COLO829 (cell line): Measurements from ENCODE around the gene MECR.

Experiments used
- DNase-seq: peaks from one replicate; pipeline ENCODE4 v3.0.0; 2012; ENCODE audit warnings: low spot score

MECR gene

DNA sequence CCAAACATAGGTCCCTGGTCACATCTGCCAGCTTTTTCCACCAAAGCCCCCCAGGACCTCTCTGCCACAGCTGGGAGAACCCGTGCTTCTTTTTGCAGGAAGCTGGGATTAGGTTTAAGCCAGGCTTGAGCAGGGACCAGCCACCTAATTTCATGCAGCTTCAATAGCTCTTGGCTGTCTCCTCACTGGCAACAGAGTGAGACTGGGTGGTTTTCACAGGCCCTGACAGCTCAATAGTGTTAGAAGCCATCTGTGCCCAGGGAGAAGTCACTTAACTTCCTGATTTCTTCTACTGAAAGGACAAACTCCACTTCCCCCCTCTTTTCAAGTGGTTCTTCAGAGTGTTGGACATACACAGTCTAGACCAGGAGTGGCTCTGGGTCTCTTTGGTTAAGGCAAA is 28.7 kb downstream of the MECR start:
- DNase-seq, result no peak

GRCh38 chr1:29201595-29202051 is 29.1 kb downstream of the MECR start:
- DNase-seq, result no peak

DNA sequence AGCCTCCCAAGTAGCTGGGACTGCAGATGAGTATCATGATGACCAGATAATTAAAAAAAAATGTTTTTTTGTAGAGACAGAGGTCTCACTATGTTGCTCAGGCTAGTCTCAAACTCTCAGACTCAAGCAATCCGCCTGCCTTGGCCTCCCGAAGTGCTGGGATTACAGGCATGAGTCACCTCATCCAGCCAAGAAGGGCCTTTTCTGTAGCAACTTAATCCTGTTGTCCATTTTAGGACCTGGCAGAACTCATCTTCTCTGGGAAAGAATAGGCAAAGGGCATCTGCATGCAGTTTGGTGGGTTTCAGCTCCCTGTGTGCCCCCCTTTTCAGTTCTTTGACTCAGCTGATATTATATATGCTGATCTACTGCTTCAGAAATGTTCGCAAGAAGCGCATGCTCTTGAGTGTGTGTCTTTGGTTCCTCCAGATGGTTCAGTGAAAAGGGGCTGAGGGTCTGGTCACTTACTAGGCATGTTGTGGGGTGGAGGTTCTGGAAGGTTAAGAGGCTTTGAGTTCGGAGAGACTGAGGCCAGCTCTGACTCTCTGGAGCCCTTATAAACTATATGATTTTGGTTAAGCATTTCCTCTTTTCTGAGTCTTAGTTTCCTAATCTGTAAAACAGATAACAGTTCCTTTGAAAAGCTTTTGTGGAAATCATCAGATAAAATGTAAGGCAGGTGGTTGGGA is 29.7 kb downstream of the MECR start:
- DNase-seq, result no peak

DNA sequence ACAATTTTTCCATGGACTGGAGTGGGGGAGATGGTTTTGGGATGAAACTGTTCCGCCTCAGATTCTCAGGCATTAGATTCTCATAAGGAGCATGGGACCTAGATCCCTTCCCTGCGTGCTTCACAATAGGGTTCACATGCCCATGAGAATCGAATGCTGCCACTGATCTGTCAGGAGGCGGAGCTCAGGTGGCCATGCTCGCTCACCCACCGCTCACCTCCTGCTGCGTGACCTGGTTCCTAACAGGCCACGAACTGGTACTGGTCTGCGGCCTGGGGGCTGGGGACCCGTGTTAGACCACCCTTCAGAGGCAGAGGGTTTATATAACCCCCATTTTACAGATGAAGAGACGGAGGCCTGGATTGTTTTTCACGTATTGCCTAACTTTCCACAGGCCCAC is 32.7 kb downstream of the MECR start:
- no peak for DNase-seq

DNA sequence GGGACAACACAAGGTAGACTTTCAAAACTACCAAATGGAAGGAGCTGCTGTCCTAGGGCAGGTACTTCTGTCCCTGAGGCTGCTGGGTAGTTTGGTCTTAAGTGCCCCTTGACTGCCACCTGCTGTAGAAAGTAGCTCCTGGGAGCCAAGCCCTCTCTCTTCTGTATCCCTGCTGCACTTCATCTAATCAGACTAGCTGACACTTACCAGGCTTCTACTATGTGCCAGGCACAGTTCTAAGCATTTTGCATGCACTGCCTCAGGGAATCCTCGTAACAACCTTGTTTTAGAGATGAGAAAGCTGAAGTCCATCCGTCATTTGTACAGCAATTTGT is 33.2 kb downstream of the MECR start:
- no peak for DNase-seq

GRCh38 chr1:29196863-29197589 is 33.7 kb downstream of the MECR start:
- no peak for DNase-seq

- DNase-seq, result no peak
Observed at GRCh38 chr1:29195881-29196291, 34.8 kb downstream of the MECR start.

DNA sequence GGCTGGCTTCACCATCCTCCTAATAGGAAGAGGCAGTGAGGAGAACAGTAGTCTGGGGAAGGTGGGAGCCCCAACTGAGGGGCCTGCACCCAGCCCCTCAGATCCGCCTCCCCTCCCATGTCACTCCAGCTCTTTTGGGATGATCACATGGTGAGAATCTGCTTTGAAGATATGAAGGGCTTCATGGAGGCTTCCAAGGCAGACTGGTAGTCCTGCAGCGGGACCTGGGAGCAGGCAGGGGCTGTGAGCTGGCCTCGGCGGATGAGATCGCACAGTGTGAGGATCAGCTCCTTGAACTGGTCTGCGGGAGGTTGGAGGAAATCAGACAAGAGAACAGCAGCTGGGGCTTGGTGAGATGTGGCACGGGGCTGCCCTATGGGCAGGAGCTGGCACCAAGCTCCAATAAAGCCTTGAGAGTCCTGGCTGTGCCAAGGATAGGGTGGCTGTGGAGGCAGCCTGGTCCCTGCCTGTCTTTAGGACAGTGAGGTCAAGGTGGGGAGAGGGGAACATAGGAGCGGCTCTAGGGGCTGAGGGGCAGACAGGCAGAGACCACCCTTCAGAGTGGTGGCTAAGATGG is 36.8 kb downstream of the MECR start:
- DNase-seq, result no peak

GRCh38 chr1:29190718-29191117 is 40.0 kb downstream of the MECR start:
- no peak for DNase-seq

DNA sequence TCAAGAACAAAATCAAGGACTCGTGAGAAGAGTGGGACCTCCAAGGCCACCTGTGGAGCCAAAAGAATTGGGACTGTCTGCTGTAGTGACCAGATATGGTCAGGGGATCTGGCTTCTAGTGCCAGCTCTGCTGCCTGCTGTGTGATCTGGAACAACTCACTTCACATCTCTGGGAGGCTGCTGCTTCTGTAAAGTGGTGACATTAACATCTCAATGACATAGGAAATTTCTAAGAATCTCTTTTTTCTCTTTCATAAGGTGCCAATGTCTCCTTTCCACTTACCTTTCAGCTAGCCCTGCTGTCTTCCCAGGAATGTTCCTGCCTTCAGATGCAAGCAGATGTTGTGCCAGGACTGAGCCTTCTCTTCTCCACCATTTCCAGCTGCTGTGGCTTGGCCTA is 44.0 kb downstream of the MECR start:
- no peak for DNase-seq

GRCh38 chr1:29186252-29186651 is 44.5 kb downstream of the MECR start:
- DNase-seq, result no peak

DNA sequence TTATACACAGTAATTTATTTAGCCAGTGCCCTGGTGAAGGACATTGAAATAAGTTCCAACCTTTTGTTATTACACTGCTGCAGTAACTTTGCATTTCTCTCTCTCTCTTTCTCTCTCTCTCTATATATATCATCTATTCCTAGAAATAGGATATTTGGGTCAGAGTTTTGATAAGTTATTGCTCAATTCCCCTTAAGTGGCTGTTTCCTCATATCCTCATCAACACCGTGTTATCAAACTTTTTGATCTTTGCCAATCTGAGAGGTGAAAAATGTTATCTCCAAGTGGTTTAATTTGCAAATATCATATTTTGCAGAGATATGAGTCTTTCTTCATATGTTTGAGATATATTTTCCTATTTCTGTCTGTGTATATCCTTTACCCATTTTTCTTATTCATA is 47.4 kb downstream of the MECR start:
- no peak for DNase-seq

GRCh38 chr1:29181413-29182225 is 49.1 kb downstream of the MECR start, which contains the start of gene SRSF4:
Gene SRSF4 (minus strand): TSS chr1:29181900. CDS start chr1:29181752, 148 bp downstream.
- DNase-seq, result peak; percentile 99

DNA sequence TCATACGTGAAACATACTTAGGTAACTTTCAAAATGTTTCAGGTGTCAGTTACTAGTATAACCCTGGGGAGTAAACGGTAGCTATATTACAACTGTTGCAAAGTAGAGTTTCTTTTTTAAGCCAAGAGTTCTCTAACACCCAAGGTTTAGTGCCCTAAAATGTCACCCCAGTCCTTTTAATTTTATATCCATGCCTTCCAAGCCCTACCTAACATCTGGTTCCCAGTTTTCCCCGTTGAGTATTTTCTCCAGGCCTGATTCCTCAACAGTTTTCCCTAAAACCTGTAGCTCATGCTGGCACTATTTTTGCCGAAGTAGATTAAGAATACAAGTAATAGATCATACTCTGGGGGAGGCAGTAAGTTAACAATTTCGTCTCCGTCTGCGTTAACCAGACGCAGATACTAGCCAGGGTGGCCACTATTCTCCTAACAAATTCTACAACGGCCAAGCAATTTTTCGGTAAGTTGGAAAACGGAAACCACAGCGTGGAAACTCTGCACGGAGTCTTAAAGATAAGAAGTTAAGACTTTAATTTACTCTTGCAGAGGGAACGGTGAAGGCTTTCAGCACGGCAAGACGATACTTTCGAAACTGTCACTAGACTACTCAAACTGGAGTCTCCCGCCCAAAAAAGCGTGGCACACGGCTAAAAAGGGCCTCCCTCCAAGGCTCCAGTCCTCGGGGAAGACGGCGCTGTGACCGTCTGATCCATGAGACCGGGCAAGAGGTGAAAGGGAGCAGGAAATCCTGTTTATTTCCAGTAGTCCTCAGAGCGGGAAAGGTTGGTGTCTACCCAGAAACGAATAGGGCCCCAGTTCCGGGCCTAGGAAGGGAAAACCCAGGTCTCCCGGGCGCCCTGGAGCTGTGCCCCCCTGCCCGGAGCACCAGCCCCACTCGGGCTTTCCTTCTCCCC is 50.0 kb downstream of the MECR start:
- no peak for DNase-seq

DNA sequence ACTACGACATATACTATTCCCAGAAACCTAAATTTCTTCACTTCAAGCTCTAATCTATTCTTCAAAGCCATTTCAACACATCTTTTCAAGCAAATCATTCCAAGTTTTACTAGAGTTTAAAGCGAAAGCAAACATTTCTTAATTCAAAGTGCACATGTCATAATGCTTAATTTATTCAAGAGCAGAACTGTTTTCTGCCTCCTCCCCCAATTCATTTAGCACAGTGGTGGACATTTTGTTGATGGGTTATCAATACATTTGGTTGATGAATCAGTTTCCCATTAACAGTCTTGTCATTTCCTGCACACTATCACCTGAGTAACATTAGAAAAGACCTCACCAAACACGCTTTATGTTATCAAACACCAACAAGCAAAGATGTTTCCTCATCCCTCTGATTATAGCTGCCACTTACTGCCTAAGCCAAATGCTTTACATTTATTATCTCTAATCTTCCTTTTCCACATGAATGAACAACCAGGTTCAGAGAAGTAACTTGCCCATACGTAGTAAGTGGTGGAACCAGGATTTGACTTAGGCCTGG is 51.0 kb downstream of the MECR start:
- no peak for DNase-seq

DNA sequence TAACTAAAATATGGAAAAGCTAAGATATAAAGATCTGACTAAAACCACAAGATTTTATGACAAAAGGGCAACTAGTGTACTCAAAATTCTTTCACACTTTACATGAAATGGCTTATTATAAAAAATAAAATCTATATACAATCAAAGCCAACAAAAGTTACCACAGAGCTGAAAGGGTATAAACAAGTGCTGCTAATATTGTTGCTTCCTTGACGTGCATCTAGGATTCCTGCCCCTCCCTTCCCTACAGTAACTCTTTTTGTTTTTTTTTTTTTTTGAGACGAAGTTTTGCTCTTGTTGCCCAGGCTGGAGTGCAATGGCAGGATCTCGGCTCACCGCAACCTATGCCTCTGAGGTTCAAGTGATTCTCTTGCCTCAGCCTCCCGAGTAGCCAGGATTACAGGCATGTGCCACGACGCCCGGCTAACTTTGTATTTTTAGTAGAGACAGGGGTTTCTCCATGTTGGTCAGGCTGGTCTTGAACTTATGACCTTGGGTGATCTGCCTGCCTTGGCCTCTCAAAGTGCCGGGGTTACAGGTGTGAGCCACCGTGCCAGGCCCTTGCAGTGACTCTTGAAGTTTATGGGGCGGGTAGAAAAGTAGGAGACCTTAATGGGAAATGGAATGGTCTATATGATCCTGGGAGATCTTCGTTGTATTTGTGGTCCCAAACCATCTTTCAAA is 53.6 kb downstream of the MECR start:
- DNase-seq, result no peak

DNA sequence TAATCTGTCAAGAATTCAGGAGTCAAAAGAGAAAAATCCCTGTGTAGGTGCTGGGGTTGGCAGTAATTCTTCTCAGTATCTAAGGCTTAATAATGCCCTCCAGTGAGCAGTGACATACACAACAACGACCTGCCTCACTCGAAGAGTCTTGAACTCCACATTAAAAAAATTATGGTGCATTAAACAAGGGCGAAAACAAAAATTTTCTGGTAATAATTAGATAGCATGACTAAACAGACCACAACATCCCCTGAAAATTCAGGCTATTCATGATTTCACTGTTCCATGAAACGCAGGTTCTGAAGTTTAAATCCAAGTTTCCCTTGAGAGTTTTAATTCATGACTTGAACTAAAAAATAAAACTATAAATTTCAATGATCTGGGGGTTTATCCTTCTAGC is 54.2 kb downstream of the MECR start:
- no peak for DNase-seq

DNA sequence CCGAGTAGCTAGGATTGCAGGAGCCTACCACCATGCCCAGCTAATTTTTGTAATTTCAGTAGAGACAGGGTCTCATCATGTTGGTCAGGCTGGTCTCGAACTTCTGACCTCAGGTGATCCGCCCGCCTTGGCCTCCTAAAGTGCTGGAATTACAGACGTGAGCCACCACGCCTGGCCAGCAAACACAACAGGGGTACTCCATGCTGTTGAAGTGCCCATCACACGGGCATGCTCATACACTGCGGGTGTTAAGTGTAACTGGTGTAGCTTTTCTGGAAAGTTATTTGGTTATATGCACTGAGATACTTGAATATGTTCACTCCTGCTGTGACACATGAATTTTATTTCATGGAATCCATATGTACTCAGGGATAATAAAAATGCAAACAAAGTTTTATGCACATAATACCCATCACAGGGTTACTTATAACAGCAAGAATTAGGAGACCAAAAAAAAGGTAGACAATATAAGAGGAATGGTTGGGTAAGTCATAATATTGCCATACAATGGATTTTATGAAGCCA is 58.3 kb downstream of the MECR start:
- DNase-seq, result no peak

- no peak for DNase-seq
Observed at GRCh38 chr1:29171521-29171920, 59.2 kb downstream of the MECR start.

GRCh38 chr1:29171089-29171488 is 59.6 kb downstream of the MECR start:
- no peak for DNase-seq
